H7 (cell line): ENCODE data around the gene RBM23. TPM values are rescaled to one million over a fixed set of nuclear protein-coding genes. Genes with fewer than 3 reads are reported as not detected.
"Not testable (repeated sequence)": the region's sequence is repeated elsewhere in the genome, so short reads cannot be mapped to it uniquely, and the experiment has no call there.

Source experiments
- DNase-seq: peaks from one replicate; pipeline ENCODE4 v3.0.0; 2012
- H3K27me3 ChIP-seq: 2 replicates; pipeline ENCODE4 v1.6.0; 2011; ENCODE audit warnings: mild to moderate bottlenecking, low read length; ENCODE audit not compliant: control insufficient read depth, insufficient read depth
- H3K36me3 ChIP-seq: replicated peaks from 2 replicates; pipeline ENCODE4 v1.5.1; 2011; ENCODE audit warnings: low read length; ENCODE audit not compliant: control insufficient read depth, insufficient read depth
- H3K4me3 ChIP-seq: 2 replicates; pipeline ENCODE4 v1.5.1; 2011; ENCODE audit warnings: low read depth, mild to moderate bottlenecking, control low read depth, low read length, moderate library complexity; ENCODE audit not compliant: insufficient read depth
- total RNA-seq: library from RNA; depleted of rRNA; stranded (reverse); fragments of >200 nt; shearing (Covaris generic); gene quantifications from 2 replicates; pipeline ENCODE4 v1.2.3, GENCODE V29; 2014; rRNA removed

The RBM23 gene
- 41.9 and 45.0 TPM in 2 replicates for total RNA-seq

- Histone ChIP-seq H3K27me3 (no peaks in the 10 kb centered on the region), H3K4me3 (peak within 1 kb of the TSS; percentile 73), H3K36me3 (peaks cover 26% of the 10 kb centered on the region)
- peak; percentile 94 for DNase-seq
Measured at GRCh38 chr14:22918804-22919600, at the start of gene RBM23. Gene RBM23 (minus strand): TSS chr14:22919149.

- H3K36me3 ChIP-seq: 0 out of 2 replicates have a peak, but pooled peaks cover 1% of the 10 kb centered on the region
Measured at GRCh38 chr14:22966783-22967269, 47.9 kb upstream of the RBM23 start.

GRCh38 chr14:22965916-22966782, 47.2 kb upstream of the RBM23 start:
- DNase-seq, H3K27me3 ChIP-seq, H3K4me3 ChIP-seq, H3K36me3 ChIP-seq: not testable (repeated sequence)

More at GRCh38 chr14:22966783-22967269, 47.9 kb upstream of the RBM23 start:
- Histone ChIP-seq H3K27me3 (no peaks in the 10 kb centered on the region), H3K4me3 (no peak overlapping the region)
- DNase-seq: no peak

GRCh38 chr14:22962061-22962676, 43.2 kb upstream of the RBM23 start:
- DNase-seq: no peak
- Histone ChIP-seq H3K4me3 (no peak overlapping the region), H3K36me3 (no peaks in the 10 kb centered on the region), H3K27me3 (no peaks in the 10 kb centered on the region)

GRCh38 chr14:22955702-22956569, 37.0 kb upstream of the RBM23 start:
- H3K4me3 ChIP-seq: peak overlapping the region; percentile 73
- H3K36me3 ChIP-seq: peaks cover 4% of the 10 kb centered on the region
- DNase-seq: no peak
- no peaks in the 10 kb centered on the region for H3K27me3 ChIP-seq

- DNase-seq: no peak
- Histone ChIP-seq H3K4me3 (no peak overlapping the region), H3K36me3 (peaks cover 9% of the 10 kb centered on the region), H3K27me3 (no peaks in the 10 kb centered on the region)
Measured at GRCh38 chr14:22952418-22952817, 33.5 kb upstream of the RBM23 start.

- not testable (repeated sequence) for DNase-seq, H3K4me3 ChIP-seq, H3K27me3 ChIP-seq
- H3K36me3 ChIP-seq: peaks cover 13% of the 10 kb centered on the region
Measured at GRCh38 chr14:22951795-22952194, 32.8 kb upstream of the RBM23 start.

GRCh38 chr14:22945642-22946041, 26.7 kb upstream of the RBM23 start:
- H3K4me3 ChIP-seq: no peak overlapping the region
- no peak for DNase-seq

GRCh38 chr14:22939684-22940083, 20.7 kb upstream of the RBM23 start:
- no peak for DNase-seq
- Histone ChIP-seq H3K27me3 (no peaks in the 10 kb centered on the region), H3K36me3 (no peaks in the 10 kb centered on the region; the same call in 1 of the 2 replicates), H3K4me3 (no peak overlapping the region)

More at GRCh38 chr14:22945642-22946041, 26.7 kb upstream of the RBM23 start:
- no peaks in the 10 kb centered on the region for H3K27me3 ChIP-seq
- peaks cover 11% of the 10 kb centered on the region for H3K36me3 ChIP-seq

GRCh38 chr14:22935156-22935555, 16.2 kb upstream of the RBM23 start:
- H3K4me3 ChIP-seq: no peak overlapping the region
- DNase-seq: no peak
- no peaks in the 10 kb centered on the region for H3K36me3 ChIP-seq
- no peaks in the 10 kb centered on the region for H3K27me3 ChIP-seq

GRCh38 chr14:22932146-22932545, 13.2 kb upstream of the RBM23 start:
- no peaks in the 10 kb centered on the region for H3K27me3 ChIP-seq
- peaks cover 4% of the 10 kb centered on the region for H3K36me3 ChIP-seq
- DNase-seq: no peak
- no peak overlapping the region for H3K4me3 ChIP-seq

- peaks cover 16% of the 10 kb centered on the region for H3K36me3 ChIP-seq
- DNase-seq: no peak
- peak overlapping the region; percentile 77 for H3K4me3 ChIP-seq
- no peaks in the 10 kb centered on the region for H3K27me3 ChIP-seq
Measured at GRCh38 chr14:22929961-22930364, 11.0 kb upstream of the RBM23 start.

- Histone ChIP-seq H3K27me3 (no peaks in the 10 kb centered on the region), H3K4me3 (peak within 1 kb of the TSS; percentile 77), H3K36me3 (peaks cover 22% of the 10 kb centered on the region)
- peak; percentile 95 for DNase-seq
Measured at GRCh38 chr14:22929104-22929960, 10.4 kb upstream of the RBM23 start, which contains the start of gene PRMT5. Gene PRMT5 (minus strand): TSS chr14:22929376. CDS start chr14:22929361, 15 bp downstream.
